ENCODE results near the gene AGFG2. TPM values are rescaled to one million over a fixed set of nuclear protein-coding genes. Genes with fewer than 3 reads are reported as not detected.

AGFG2 gene
- total RNA-seq, 1 experiment from 2014 or later: 11.2 TPM

DNA sequence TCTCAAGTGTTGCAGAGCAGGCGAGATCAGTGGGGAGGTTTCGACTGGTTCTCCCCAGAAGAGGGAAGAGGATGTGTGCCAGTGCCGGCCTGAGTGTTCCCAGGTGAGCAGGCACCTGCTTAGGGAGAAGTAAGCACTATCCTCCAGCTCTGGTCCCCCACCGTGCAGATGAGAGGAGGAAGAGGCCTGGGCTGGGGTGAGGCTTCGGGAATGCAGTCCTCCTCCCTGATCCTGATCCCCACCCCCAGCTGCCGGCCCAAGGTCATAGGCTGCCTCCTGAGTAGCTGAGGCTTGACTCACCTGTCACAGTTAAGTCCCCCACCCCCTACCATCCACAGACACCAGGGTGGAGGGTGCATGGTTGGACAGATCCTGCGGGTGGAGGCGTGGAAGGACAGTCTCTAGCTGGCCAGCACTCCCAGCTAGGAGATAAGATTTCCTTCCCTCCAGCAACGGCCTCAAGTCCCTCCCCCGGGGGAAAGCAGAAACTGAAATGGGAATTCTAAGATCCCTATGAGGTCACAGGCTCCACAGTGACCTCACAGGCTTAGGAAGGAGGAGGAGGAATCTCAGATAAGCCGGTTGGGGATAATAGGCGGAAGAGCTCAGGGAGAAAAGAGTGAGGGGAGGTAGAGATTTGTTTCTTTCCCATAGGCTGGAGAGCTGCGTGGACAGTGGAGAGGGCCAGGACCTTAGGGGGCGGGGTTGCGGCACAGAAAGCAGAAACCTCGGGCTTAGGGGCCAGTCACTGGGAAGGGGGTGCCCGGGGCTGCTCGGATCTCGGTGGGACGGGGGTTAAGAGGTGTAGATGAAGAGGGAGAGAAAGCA lies 45.9 kb downstream of the AGFG2 start:
- peaks cover 7% of the 10 kb centered on the region; the same call in 1 of the 2 replicates for H3K4me1 ChIP-seq (ENCODE audit: insufficient read depth, low read length)
- H3K4ac ChIP-seq (ENCODE audit: low read depth, low read length): no peak overlapping the region
- WGBS (ENCODE audit: extremely low coverage, insufficient read length, low lambda C conversion rate): no CpG with 5 or more reads among the region's 20 CpGs
- H3K27ac ChIP-seq (ENCODE audit: insufficient read length, low read depth, low read length): no peak overlapping the region
- H3K4me2 ChIP-seq (ENCODE audit: insufficient read depth, insufficient read length, low read length): peak overlapping the region; percentile 78
- H2AFZ ChIP-seq (ENCODE audit: low read length): no peak overlapping the region
- no peak overlapping the region for H3K23ac ChIP-seq (ENCODE audit: insufficient read length, low read depth, low read length)
- H4K91ac ChIP-seq (ENCODE audit: insufficient read length, low read depth, low read length): no peak overlapping the region
- peak overlapping the region; percentile 97 to 99 (median 99) for H3K27ac Mint-ChIP-seq
- peaks cover 3 to 9% (median 4%) of the 10 kb centered on the region in 3 experiments; a peak in 2 of 7 replicates for H3K36me3 Mint-ChIP-seq (ENCODE audit: insufficient read depth in 1 of 3, low read depth in 3 of 3)
- no peak overlapping the region for H4K8ac ChIP-seq (replicated peaks; ENCODE audit: insufficient read length, low read depth, low read length)
- no peaks in the 10 kb centered on the region for H3K9me3 ChIP-seq (ENCODE audit: control insufficient read depth, low read depth, low read length)
- H3K79me2 ChIP-seq (ENCODE audit: insufficient read depth, low read length): no peaks in the 10 kb centered on the region
- H3K27me3 ChIP-seq (ENCODE audit: insufficient read depth, low read length): no peaks in the 10 kb centered on the region
- no peak for TF ChIP-seq CTCF (conservative IDR thresholded peaks at IDR 0.05)
- H2BK120ac ChIP-seq (ENCODE audit: low read depth, low read length, poor library complexity, severe bottlenecking): no peak overlapping the region
- H3K56ac ChIP-seq (ENCODE audit: insufficient read length, low read depth, low read length): no peak overlapping the region
- no peak overlapping the region for H2BK20ac ChIP-seq (ENCODE audit: low read depth, low read length, poor library complexity, severe bottlenecking)
- H3K9me3 Mint-ChIP-seq: no peaks in the 10 kb centered on the region
- peaks cover 8% of the 10 kb centered on the region for H3K23me2 ChIP-seq (ENCODE audit: insufficient read length, low read depth, low read length, poor library complexity, severe bottlenecking)
- H2BK12ac ChIP-seq (ENCODE audit: insufficient read length, low read depth, low read length): no peak overlapping the region
- H3T11ph ChIP-seq (ENCODE audit: low read length): no peak overlapping the region
- H4K20me1 ChIP-seq (ENCODE audit: control insufficient read depth, insufficient read depth, insufficient read length): no peaks in the 10 kb centered on the region
- DNase-seq: peak; percentile 84
- peak overlapping the region; percentile 90 to 98 for H3K4me3 Mint-ChIP-seq
- H2BK5ac ChIP-seq (ENCODE audit: insufficient read length, low read length): no peak overlapping the region
- H3K14ac ChIP-seq (ENCODE audit: insufficient read depth, low read length): peak overlapping the region; percentile 2; the same call in 1 of the 2 replicates
- peak overlapping the region; percentile 6 for H3K18ac ChIP-seq (ENCODE audit: insufficient read length, low read depth, low read length)
- no peak overlapping the region for H2BK15ac ChIP-seq (ENCODE audit: low read depth, low read length)
- no peaks in the 10 kb centered on the region for H3K79me1 ChIP-seq (ENCODE audit: insufficient read depth, low read depth, low read length, poor library complexity, severe bottlenecking)
- H3K4me1 Mint-ChIP-seq: peaks cover 31 to 38% of the 10 kb centered on the region in 2 experiments
- no peak overlapping the region for H2AK5ac ChIP-seq (ENCODE audit: insufficient read length, low read length)
- peak overlapping the region; percentile 31 for H3K9ac ChIP-seq (ENCODE audit: extremely low read depth, insufficient read length, low read length)
- no peak overlapping the region for H4K5ac ChIP-seq (ENCODE audit: insufficient read length, low read depth, low read length)
- H3K27me3 Mint-ChIP-seq (ENCODE audit: low read depth): peaks cover 13% of the 10 kb centered on the region
